Fibroblast of villous mesenchyme (primary cell): ENCODE measurements around the gene CS. TPM values are rescaled to one million over a fixed set of nuclear protein-coding genes. Genes with fewer than 3 reads are reported as not detected.
"Not testable (repeated sequence)": the region's sequence is repeated elsewhere in the genome, so short reads cannot be mapped to it uniquely, and the experiment has no call there.

Source experiments
- DNase-seq: peaks from one replicate; pipeline ENCODE4 v3.0.0-alpha.2; 2010; ENCODE audit warnings: low read depth
- H3K4me3 ChIP-seq: 2 replicates; pipeline ENCODE4 v1.5.1; 2011; ENCODE audit warnings: low read depth, mild to moderate bottlenecking, low read length
- total RNA-seq: library from RNA; depleted of rRNA; stranded (reverse); fragments of >200 nt; gene quantifications from 2 replicates; pipeline ENCODE4 v1.2.3, GENCODE V29; 2012
- TF ChIP-seq, protein P1 (sequence below): IDR thresholded peaks from 2 replicates; pipeline ENCODE4 v1.5.1; 2012; ENCODE audit warnings: low read depth, mild to moderate bottlenecking, low read length; ENCODE audit not compliant: insufficient read depth

CS gene
- total RNA-seq, 1 donor: 153 TPM

DNA sequence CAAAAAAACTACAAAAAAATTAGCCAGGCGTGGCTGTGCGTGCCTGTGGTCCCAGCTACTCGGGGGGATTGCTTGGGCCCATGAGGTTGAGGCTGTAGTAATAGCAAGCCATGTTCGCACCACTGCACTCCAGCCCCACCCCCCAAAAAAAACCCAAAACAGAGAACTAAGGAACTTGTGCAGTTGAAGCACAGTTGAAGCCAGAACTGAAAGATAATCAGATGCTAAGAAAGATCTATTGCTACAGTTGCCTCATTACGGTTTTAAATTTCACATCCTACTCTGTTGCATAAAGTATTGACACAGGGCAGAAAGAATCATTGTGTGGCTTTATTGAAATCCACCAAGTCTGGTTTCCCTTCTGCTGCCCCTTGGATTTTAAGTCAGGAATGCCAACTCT lies 3.8 kb downstream of the CS start:
- H3K4me3 ChIP-seq: no peak overlapping the region
- peak; percentile 12 for DNase-seq

DNA sequence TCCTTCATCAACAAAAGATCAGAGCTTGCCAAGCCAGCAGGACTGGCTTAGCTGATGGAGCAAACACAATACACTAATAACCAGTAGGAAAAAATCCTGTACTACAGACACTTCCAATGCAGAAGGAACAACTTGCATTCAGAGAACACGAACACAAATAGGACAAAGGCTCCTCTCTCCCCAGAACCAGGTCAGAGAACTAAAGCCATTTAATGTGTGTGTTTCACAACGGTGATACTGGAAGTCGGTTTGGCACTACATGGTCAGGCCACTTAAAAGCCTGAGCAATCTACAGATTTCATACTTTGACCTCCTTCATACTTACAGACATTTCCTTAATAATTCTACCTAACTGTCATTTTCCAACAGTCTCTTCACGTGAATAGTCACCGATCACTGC lies 6.3 kb downstream of the CS start:
- no peak overlapping the region for H3K4me3 ChIP-seq
- DNase-seq: no peak
- TF ChIP-seq, protein P1, sequence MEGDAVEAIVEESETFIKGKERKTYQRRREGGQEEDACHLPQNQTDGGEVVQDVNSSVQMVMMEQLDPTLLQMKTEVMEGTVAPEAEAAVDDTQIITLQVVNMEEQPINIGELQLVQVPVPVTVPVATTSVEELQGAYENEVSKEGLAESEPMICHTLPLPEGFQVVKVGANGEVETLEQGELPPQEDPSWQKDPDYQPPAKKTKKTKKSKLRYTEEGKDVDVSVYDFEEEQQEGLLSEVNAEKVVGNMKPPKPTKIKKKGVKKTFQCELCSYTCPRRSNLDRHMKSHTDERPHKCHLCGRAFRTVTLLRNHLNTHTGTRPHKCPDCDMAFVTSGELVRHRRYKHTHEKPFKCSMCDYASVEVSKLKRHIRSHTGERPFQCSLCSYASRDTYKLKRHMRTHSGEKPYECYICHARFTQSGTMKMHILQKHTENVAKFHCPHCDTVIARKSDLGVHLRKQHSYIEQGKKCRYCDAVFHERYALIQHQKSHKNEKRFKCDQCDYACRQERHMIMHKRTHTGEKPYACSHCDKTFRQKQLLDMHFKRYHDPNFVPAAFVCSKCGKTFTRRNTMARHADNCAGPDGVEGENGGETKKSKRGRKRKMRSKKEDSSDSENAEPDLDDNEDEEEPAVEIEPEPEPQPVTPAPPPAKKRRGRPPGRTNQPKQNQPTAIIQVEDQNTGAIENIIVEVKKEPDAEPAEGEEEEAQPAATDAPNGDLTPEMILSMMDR: no peak

More for the DNA sequence above, 3.8 kb downstream of the CS start:
- TF ChIP-seq, protein P1: no peak

DNA sequence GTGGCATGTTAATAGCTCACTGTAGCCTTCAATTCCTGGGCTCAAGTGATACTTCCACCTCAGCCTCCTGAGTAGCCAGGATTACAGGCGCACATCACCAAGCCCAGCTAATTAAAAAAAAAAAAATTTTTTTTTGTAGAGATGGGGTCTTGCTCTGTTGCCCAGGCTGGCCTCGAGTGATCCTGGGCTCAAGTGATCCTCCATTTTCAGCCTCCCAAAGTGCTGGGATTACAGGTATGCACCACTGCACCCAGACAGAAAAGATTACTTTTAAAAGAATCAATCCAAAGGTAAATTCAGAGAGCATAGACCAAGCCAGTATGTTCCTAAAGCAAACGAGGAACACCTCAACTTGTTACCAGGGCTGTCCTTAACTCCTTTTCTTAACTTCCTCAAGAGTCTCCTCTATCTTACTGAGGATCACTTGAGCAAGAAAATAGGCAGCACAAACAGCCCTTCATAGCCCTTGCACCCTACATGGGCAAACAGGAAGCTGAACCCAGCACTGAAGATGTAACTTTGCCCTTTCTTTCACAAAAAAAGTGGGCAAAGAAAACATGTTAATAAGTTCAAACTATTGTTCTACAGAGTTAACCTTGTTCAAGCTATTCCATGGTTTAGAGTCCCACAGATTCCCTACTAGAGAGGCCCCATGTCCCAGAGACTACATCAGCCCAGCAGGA lies 11.3 kb downstream of the CS start:
- no peak for DNase-seq
- TF ChIP-seq, protein P1: no peak
- H3K4me3 ChIP-seq: no peak overlapping the region

DNA sequence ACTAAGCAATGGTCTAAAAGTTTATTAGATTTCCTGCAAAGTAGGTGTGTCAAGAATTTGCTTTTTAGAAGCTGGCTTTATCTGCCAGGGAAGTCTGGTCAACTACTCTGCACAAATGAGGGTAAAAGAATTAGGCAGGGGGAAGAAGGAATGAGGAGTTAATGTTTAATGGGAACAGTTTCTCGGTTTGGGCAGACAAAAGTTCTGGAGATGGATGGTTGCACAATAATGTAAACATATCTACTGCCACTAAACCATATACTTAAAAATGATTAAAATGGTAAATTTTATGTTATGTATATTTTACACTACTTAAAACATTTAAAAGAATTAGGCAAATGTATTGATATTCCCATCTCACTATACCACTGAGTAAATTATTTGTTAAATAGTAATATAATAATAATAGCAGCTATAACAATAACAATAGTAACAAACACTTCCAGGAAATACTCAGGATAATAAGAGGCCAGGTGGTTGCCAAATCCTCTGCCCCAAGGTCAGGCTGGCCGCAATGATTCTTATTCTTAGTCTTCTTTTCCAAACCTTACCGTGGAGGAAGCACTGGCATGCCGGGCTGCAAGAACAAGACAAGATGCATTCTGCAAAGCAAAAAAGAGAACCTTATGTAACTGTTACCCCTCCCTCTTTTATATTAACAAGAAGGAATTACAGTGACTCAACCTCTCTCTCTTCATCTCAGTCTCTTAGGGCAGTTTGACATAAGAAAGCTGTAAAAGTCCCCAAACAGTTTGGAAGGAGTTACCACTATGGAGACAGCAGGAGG lies 13.9 kb downstream of the CS start:
- no peak overlapping the region for H3K4me3 ChIP-seq
- TF ChIP-seq, protein P1: no peak
- DNase-seq: peak; percentile 44

DNA sequence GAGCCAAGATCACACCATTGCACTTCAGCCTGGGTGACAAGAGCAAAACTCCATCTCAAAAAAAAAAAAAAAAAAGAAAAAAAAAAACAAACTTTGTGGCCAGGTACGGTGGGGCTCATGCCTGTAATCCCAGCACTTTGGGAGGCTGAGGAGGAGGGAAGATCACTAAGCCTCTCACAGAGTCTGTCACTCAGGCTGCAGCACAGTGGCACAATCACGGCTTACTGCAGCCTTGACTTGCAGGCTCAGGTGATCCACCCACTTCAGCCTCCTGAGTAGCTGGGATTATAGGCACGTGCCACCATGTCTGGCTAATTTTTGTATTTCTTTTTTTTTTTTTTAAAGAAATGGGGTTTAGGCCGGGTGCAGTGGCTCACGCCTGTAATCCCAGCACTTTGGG lies 15.9 kb downstream of the CS start:
- not testable (repeated sequence) for H3K4me3 ChIP-seq, DNase-seq

DNA sequence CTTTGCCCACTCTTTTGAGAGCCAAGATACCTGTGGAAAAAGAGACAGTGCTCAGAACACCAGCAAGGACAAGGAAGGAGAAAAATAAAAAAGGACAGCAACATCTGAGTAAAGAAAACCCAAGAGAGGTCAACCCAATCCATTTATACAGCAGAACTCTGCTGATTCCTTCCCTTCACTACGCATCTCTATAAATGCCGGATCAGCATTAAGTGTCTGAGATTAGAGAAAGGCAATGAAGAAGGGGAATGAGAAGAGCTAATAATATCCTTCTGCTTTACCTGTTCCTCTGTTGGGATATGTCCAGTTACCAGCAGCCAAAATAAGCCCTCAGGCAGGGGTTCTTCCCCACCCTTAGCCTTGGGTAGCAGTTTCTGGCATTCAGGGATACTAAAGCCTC lies 17.6 kb downstream of the CS start:
- H3K4me3 ChIP-seq: no peak overlapping the region
- DNase-seq: no peak
- TF ChIP-seq, protein P1: no peak

DNA sequence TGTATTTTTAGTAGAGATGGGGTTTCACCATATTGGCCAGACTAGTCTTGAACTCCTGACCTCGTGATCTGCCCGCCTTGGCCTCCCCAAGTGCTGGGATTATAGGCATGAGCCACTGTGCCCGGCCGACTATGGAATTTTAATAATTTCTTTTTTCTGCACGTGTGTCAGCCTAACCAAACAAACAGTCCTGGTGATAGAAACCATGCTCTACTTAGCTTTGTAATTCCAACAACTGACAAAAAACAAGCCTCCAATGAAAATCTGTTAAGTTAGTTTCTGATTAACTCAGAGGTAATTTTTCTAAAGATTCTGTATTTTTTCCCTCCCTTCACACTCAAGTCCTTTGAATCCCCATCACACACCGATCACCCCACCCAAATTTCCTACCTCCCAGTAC lies 18.1 kb downstream of the CS start:
- H3K4me3 ChIP-seq: no peak overlapping the region
- TF ChIP-seq, protein P1: no peak
- DNase-seq: no peak
